ENCODE data around the gene UMAD1.

UMAD1 gene

DNA sequence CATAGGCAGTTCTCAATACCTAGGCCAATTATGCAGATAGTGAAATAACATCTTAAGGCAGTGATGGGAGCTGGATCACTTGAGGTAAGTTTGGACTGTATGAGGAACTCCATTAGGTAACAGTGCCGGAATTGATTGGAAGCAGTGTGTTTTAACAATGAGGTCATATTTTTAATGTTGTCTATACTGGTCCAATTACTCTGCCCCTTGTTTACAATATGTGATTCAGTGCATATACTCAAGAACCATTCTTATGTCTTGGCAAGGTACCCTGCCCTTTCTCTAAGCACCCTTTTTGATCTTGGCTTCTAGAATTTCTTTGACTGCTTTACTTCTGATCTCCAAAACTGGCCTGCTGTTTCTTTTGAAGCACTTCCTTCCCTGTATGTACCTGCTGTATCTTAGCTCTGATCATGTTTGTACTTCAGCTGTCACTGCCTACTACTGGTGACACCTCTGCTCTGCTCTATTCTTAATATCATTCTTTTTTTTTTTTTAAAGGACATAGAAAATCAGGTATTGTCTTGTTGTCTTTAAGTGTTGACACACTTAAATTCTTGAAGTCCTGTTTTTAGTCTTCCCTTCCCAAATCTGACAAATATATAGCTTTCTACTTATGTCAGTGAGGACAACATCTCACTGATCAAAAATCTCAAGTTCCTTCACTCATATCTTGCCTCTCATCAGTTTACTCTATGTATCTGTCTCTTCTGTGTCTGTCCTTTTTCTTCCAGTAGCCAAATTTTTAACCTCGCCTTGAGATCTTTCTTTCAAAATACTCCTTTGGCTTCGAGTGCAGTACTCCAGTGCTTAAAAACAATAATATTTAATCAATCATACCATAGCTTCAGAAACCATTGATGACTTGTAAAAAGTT is 124.2 kb downstream of the UMAD1 start:
- no peak for TF ChIP-seq ZNF274 (IDR thresholded peaks at IDR 0.05; ENCODE audit: low read depth, low read length)
- no peak overlapping the region for H3K4me3 ChIP-seq (ENCODE audit: low read length)

DNA sequence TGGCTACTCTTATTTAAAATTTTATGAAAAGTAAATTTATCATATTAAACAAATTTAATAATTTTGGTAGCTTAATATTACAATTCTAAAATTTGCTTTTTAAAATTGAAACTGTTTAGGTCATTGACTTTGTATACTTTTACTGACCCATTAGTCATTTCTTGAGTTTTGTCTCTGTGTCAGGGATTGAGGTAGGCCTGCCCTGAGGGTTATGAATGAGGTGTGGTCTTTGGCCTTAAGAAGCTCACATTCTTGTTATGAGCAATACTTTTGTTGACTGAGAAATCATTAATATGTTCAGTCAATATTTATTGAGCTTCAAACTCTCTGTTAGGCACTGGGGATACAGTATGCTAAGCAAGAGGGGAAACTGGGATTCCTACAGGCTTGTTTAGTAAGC is 124.9 kb downstream of the UMAD1 start:
- TF ChIP-seq ZNF274 (IDR thresholded peaks at IDR 0.05; ENCODE audit: low read depth, low read length) = no peak
- H3K4me3 ChIP-seq (ENCODE audit: low read length) = no peak overlapping the region

DNA sequence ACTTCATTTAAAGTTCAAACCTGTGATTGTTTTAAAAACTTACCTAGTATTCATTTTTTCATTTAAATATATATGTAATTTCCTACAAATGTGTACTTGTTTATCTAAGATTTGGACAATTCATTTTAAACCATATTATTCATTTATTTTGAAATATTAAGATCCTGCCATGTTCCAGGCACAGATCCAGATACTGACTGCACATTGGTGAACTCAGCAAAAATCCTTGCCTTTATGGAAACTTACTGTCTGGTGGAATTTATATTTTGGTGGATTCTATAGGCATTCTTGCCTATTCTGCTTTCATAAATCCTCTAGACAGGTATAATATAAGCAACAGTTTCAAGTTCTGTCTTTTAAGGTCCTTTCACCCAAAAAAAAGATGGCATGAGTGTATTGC is 126.1 kb downstream of the UMAD1 start:
- no peak for TF ChIP-seq ZNF274 (IDR thresholded peaks at IDR 0.05; ENCODE audit: low read depth, low read length)
- no peak overlapping the region for H3K4me3 ChIP-seq (ENCODE audit: low read length)

DNA sequence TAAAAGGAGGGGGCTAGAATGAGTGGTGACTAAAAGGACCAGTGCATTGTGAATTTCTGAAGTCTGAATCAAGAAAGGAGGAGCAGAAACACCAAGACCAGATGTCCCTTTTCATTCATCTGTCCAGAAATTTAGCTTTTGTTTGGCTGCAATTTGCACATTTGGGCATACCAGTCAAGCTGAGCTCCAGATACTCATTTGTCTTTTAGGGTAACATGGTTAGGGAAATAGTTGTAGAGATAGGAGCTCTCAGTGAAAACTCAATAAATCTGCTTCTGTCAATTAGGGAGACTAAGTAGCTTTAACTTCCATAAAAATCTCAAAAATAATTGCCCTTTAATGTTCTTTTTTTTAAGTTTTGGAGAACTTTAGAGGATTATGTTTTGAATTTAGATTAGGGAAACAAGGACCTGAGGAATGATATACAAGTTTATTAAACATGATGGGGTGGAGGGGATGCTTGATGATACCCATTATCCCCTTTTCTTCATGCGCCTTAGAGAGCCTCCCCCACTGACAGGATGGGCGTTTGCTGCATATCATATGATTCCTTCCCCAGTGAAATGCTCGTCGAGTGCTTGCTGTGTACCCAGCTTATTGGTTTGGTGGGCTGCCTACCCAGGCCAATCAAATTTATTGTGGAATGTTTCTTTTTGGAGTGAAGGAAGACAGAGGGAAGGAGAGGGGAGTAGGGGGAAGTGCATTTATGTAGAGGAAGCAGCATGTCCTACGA is 128.6 kb downstream of the UMAD1 start:
- no peak overlapping the region for H3K4me3 ChIP-seq (ENCODE audit: low read length)
- TF ChIP-seq ZNF274 (IDR thresholded peaks at IDR 0.05; ENCODE audit: low read depth, low read length) = no peak

DNA sequence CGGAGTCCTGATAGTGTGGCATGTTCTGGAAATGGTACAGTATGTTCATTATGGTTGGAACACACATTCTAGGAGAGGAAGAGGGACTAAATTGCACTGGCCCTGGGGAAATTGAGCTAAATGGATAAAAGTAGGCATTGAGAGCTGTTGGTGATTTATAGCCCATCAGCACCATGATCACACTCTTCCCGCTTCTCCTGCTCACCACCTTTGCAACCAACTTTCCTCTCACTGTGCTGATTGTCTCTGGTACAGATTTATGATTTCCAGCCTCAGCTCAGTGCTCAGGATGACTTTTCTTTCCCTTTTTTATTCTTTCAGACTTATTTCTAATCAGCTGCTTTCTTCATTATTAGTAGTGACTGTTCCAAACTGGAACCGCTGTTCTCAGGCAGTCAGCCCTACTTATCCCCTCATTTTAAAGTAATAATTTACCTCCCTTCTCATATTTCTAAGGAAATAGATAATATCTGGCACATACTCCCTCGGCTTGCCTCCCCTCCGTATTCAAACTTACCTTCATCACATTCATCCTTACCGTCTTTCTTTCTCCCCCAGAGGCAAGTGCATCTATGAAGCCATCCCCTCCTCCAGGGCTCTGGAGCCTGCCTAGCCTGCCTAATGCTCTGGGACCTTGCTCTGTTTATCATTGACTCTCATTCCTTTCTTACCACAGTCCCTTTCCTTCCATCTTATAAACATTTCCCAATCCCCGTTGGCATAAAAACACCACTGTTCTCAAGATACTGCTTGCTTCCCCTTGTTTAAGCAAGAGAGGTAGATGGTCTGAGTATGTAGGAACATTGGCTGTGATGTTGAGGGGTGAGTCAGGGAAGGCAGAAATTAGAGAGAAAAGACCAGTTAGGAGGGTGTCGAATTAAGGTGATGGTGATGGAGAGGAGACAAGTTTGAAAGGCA is 129.4 kb downstream of the UMAD1 start:
- no peak overlapping the region for H3K4me3 ChIP-seq (ENCODE audit: low read length)
- TF ChIP-seq ZNF274 (IDR thresholded peaks at IDR 0.05; ENCODE audit: low read depth, low read length) = no peak

DNA sequence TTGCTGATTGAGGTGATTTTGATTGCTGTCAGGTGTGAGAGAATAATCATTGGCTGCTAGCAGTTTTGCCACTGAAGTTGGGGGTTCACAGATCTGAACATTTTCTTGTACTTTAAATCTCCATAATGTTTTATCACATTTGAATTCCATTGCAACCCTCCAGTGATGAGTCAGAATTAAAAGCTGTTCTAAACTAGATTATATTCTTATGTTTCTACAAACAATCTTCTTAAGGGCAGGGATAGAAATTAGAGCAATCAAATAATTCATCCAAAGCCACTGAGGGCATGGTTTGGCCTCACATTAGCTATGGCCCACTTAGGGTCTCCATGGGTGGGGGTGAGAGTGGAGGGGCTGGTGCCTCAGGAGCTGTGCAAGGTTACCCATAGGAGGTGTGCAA is 130.9 kb downstream of the UMAD1 start:
- TF ChIP-seq ZNF274 (IDR thresholded peaks at IDR 0.05; ENCODE audit: low read depth, low read length) = no peak
- no peak overlapping the region for H3K4me3 ChIP-seq (ENCODE audit: low read length)

DNA sequence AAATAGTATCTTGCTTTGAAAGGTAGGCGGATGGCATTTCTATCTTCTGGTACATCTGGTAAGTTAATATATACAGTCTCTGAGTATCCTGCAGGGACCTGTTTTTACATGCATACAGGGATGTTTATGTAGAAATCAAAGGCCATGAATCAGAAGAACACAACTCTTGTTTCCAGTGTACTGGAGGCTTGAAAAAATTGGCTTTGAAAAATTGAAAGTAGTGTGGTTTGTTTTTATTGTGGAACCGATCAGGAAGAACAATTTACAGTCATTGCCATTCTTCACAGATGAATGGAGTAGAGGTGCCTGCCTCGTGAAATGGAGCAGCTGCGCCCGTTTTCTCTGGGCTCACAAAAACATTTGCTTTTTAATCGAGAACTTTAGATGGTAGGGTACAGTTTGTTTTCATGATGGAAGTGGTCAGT is 131.9 kb downstream of the UMAD1 start:
- H3K4me3 ChIP-seq (ENCODE audit: low read length) = peak overlapping the region; percentile 46; the same call in 1 of the 2 replicates
- no peak for TF ChIP-seq ZNF274 (IDR thresholded peaks at IDR 0.05; ENCODE audit: low read depth, low read length)

DNA sequence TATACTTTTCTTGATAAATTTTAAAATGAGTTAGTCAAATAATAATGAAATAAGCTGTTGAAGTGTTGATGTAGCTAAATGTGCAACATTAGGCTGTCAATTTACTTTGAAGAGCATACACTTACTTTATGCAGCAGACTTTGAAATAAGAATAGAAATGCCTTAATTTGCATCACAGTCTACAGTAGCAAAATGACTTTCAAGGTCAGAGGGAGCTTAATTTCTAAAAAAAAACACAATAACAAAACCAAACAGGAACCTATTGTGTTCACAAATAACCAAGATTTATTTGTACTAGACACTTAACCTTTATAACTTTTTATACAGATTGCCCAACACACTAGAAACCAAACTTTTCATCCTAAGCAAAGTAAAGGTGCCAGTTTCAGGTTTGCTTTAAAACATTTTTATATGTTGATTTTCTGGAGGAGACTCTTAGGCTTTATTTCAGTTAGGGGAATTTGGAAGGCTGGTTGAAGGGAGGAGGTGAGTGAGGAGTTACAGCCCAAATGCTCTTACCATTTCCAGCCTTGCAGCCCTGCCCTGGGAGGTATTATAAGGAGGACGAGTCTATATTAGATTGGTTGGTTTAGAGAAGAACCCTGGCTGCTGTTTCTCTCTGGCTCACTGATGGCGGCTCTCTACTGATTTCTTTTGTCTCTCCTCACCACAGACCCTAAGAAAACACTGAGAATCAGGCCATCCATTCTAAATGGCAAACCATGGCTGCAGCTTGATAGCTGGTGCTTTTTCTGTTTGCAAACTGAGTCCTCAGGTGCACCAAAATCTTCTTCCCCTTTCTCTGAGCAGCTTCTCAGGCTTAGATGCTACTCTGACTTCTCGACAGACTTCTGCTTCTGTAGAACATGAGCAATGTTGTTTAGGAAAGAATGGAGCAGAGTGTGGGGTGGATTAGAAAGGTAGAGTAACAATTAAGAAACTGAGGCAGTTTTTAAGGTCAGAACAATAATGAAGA is 133.1 kb downstream of the UMAD1 start:
- peak overlapping the region; percentile 52; the same call in 1 of the 2 replicates for H3K4me3 ChIP-seq (ENCODE audit: low read length)

DNA sequence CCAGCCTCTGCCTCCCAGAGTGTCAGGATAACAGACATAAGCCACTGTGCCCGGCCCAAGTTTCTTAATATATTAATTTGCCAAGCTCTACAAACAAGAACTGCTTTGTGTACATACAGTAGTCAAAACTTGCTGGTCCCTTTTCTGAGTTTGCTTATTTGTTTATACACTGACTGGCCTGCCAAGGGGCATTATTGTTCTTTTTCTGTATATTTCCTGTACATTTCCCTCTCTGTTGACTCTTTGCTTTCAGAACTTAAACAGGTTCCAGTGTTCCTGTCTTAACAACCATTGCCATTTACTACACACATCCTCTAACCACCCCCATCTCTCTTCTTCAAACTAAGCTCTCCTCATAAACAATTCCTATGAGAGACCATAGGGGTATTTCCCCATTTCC is 139.3 kb downstream of the UMAD1 start:
- H3K4me3 ChIP-seq (ENCODE audit: low read length) = no peak overlapping the region
- no peak for TF ChIP-seq ZNF274 (IDR thresholded peaks at IDR 0.05; ENCODE audit: low read depth, low read length)

More for the DNA sequence above, 133.1 kb downstream of the UMAD1 start:
- no peak for TF ChIP-seq ZNF274 (IDR thresholded peaks at IDR 0.05; ENCODE audit: low read depth, low read length)

DNA sequence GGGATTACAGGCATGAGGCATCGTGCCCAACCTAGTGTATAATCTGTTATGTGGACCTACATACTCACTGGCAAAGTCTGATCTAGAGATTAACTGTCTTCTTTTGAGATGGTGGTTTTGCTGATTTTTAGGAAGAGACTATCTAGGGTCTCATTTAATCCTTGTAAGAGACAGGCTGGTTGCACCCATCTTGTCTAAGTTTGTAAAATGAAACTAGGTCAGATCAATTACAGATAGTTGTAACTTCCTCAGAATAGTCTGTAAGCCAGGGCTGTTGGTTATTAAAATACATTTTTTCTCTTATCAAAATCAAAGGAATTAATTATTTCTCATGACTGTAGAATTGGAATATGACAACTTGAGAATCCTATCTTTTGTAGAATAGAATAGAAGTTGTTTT is 142.4 kb downstream of the UMAD1 start:
- no peak for TF ChIP-seq ZNF274 (IDR thresholded peaks at IDR 0.05; ENCODE audit: low read depth, low read length)
- no peak overlapping the region for H3K4me3 ChIP-seq (ENCODE audit: low read length)

DNA sequence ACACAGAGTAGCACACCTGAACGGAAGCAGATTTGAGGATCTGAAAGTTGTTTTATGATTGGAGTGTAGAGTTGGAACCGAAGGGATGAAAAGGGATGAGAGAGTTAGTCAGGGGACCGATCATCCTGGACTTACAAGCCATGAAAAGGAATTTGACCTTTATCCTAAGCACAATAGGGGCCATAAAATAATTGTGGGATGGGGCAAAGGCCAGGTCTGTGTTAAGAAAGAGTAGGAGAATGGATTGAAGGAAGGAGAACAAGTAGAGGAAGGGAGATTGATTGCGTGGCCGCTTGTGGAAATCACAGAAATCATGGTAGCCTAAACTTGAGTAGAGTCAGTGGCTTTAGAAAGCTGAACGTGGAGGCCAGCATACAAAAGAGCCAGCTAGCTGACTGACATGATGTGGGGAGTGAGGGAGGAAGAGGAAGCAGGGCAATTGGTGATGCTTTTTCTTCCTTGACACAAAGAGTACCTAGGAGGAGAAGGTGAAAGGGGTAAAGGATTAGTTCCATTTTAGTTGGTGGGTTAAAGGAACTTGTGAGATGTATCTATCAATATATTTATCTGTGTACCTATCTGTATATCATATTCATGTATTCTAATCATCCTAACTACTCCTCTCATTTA is 144.9 kb downstream of the UMAD1 start:
- no peak overlapping the region for H3K4me3 ChIP-seq (ENCODE audit: low read length)
- TF ChIP-seq ZNF274 (IDR thresholded peaks at IDR 0.05; ENCODE audit: low read depth, low read length) = no peak

DNA sequence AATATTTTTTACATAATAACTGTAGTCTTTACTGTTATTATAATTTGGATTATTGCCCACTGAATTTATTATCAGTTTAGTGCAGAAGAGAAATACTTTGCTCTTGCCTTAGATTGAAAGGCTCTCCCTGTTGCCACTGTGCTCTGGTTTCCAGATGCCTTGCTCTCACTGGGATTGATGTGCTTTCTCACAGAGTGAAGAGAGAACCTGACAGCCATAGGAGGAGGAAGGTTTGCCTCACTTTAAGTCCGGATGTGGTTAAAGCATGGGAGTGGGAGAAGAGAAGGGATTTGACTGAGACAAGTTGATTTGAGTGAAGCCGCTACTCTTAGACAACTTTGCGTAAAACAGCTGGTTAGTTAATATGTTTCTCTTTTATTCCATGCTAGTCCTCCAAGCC is 146.0 kb downstream of the UMAD1 start:
- H3K4me3 ChIP-seq (ENCODE audit: low read length) = no peak overlapping the region
- TF ChIP-seq ZNF274 (IDR thresholded peaks at IDR 0.05; ENCODE audit: low read depth, low read length) = no peak

Measured in GM08714 (cell line).